H1 (cell line): ENCODE data around the gene TRIM44. TPM values are rescaled to one million over a fixed set of nuclear protein-coding genes. Genes with fewer than 3 reads are reported as not detected.

Experiments
- CTCF ChIA-PET: fragments of 300-600 bp; sonication (Branson Sonifier 250); formaldehyde crosslinking; loops from one replicate; lab custom pipeline; 2021; ENCODE audit not compliant: partially characterized antibody; lab: Charles Lee
- POLR2A ChIA-PET: fragments of 300-600 bp; sonication (Branson Sonifier 250); formaldehyde crosslinking; loops from one replicate; lab custom pipeline; 2021; ENCODE audit warnings: inconsistent platforms; ENCODE audit not compliant: partially characterized antibody; lab: Charles Lee
- DNase-seq, 2 experiments: peaks; one replicate each; pipeline versions ENCODE4 v3.0.0 to v3.0.0-alpha.2; 2010 to 2022; ENCODE audit warnings: low spot score in 2 of 2, low read depth in 1 of 2, mixed read lengths in 1 of 2
- FAIRE-seq: peaks from 2 replicates; lab custom pipeline; 2011; peaks lifted over from hg19 to GRCh38; lab: Jason Lieb, UNC
- H2AFZ ChIP-seq: 2 replicates; pipeline ENCODE4 v1.8.1; 2012; ENCODE audit warnings: low read length, inconsistent platforms
- H2AK5ac ChIP-seq: 2 replicates; pipeline ENCODE4 v1.6.1; 2013; ENCODE audit warnings: low read depth, low read length
- H2BK120ac ChIP-seq: replicated peaks from 2 replicates; pipeline ENCODE3; 2013; ENCODE audit warnings: low read depth, low read length, inconsistent platforms
- H2BK12ac ChIP-seq: 2 replicates; pipeline ENCODE4 v1.6.1; 2013; ENCODE audit warnings: low read depth, low read length
- H2BK15ac ChIP-seq: 2 replicates; pipeline ENCODE4 v1.6.1; 2013; ENCODE audit warnings: low read length
- H2BK20ac ChIP-seq: 2 replicates; pipeline ENCODE4 v1.6.1; 2013; ENCODE audit warnings: low read length
- H2BK5ac ChIP-seq: 2 replicates; pipeline ENCODE4 v1.6.1; 2013; ENCODE audit warnings: low read depth, low read length
- H3K14ac ChIP-seq: 2 replicates; pipeline ENCODE4 v1.6.1; 2013; ENCODE audit warnings: inconsistent platforms; ENCODE audit not compliant: insufficient read length
- H3K18ac ChIP-seq: 2 replicates; pipeline ENCODE4 v1.6.1; 2013; ENCODE audit warnings: low read length; ENCODE audit errors: extremely low read depth
- H3K23ac ChIP-seq: 2 replicates; pipeline ENCODE4 v1.6.1; 2013; ENCODE audit warnings: inconsistent platforms; ENCODE audit not compliant: insufficient read length
- H3K23me2 ChIP-seq: 2 replicates; pipeline ENCODE4 v1.6.1; 2013; ENCODE audit warnings: low read depth, low read length
- H3K27ac ChIP-seq: 2 replicates; pipeline ENCODE4 v1.6.1; 2011; ENCODE audit warnings: low read depth, low read length, inconsistent platforms
- H3K27me3 ChIP-seq, 4 experiments: replicated peaks in 1 of 4; 1 replicate in 1 of 4; 2 replicates in 3 of 4; pipeline versions ENCODE4 v1.6.1 to v1.8.1; 2011 to 2013; ENCODE audit warnings: low read length in 3 of 4, mild to moderate bottlenecking in 3 of 4, inconsistent platforms in 2 of 4, mixed read lengths in 2 of 4, moderate library complexity in 1 of 4; ENCODE audit not compliant: control insufficient read depth in 3 of 4, insufficient read depth in 3 of 4; ENCODE audit errors: extremely low read depth in 1 of 4
- H3K36me3 ChIP-seq, 4 experiments: 2 replicates each; pipeline versions ENCODE4 v1.6.1 to v1.8.1; 2011 to 2013; ENCODE audit warnings: mild to moderate bottlenecking in 4 of 4, low read length in 3 of 4, moderate library complexity in 2 of 4, control low read depth in 1 of 4, inconsistent platforms in 1 of 4; ENCODE audit not compliant: insufficient read depth in 4 of 4, control insufficient read depth in 2 of 4
- H3K4ac ChIP-seq: replicated peaks from 2 replicates; pipeline ENCODE3; 2013; ENCODE audit warnings: low read length, low read depth, mixed read lengths, inconsistent platforms; ENCODE audit not compliant: insufficient read length
- H3K4me1 ChIP-seq, 4 experiments: replicated peaks in 1 of 4; 1 replicate in 1 of 4; 2 replicates in 3 of 4; pipeline versions ENCODE4 v1.6.1 to v1.8.1; 2011 to 2013; ENCODE audit warnings: low read length in 3 of 4, inconsistent platforms in 2 of 4, mixed read lengths in 1 of 4; ENCODE audit not compliant: insufficient read depth in 4 of 4, control insufficient read depth in 3 of 4
- H3K4me2 ChIP-seq, 2 experiments: 2 replicates each; pipeline versions ENCODE4 v1.6.1 to v1.8.1; 2011 to 2013; ENCODE audit warnings: low read depth in 2 of 2, low read length in 2 of 2, control low read depth in 1 of 2, inconsistent platforms in 1 of 2, mild to moderate bottlenecking in 1 of 2; ENCODE audit not compliant: insufficient read depth in 1 of 2
- H3K4me3 ChIP-seq, 4 experiments: fragments of 200-600, 300-600 bp in 1 of 4; sonication (generic), shearing (Covaris generic), sonication (Bioruptor Twin) in 1 of 4; 2 replicates each; pipeline versions ENCODE4 v1.5.1 to v1.8.1; 2011 to 2016; ENCODE audit warnings: low read length in 4 of 4, low read depth in 3 of 4, control low read depth in 2 of 4, inconsistent platforms in 2 of 4, mild to moderate bottlenecking in 2 of 4, mixed read lengths in 1 of 4, moderate library complexity in 1 of 4; ENCODE audit not compliant: insufficient read depth in 2 of 4; ENCODE audit errors: extremely low read depth in 1 of 4
- H3K56ac ChIP-seq: replicated peaks from 2 replicates; pipeline ENCODE3; 2013; ENCODE audit warnings: low read depth, mild to moderate bottlenecking, mixed read lengths, low read length, inconsistent platforms; ENCODE audit not compliant: insufficient read length
- H3K79me1 ChIP-seq: 2 replicates; pipeline ENCODE4 v1.6.1; 2013; ENCODE audit warnings: low read depth, low read length, control low read depth
- H3K79me2 ChIP-seq, 2 experiments: 2 replicates each; pipeline versions ENCODE4 v1.6.1 to v1.8.1; 2012 to 2013; ENCODE audit warnings: low read length in 2 of 2, mild to moderate bottlenecking in 2 of 2, inconsistent platforms in 1 of 2; ENCODE audit not compliant: insufficient read depth in 2 of 2, control insufficient read depth in 1 of 2
- H3K9ac ChIP-seq, 4 experiments: replicated peaks in 1 of 4; 1 replicate in 1 of 4; 2 replicates in 3 of 4; pipeline versions ENCODE4 v1.6.1 to v1.8.1; 2011 to 2013; ENCODE audit warnings: low read depth in 3 of 4, low read length in 3 of 4, control low read depth in 2 of 4, mild to moderate bottlenecking in 2 of 4, moderate library complexity in 2 of 4, inconsistent platforms in 1 of 4; ENCODE audit errors: extremely low read depth in 1 of 4
- H3K9me3 ChIP-seq, 2 experiments: 2 replicates each; pipeline versions ENCODE4 v1.6.1 to v1.8.1; 2012 to 2013; ENCODE audit warnings: mild to moderate bottlenecking in 2 of 2, moderate library complexity in 2 of 2, control low read depth in 1 of 2, inconsistent platforms in 1 of 2, low read depth in 1 of 2, low read length in 1 of 2, mixed read lengths in 1 of 2; ENCODE audit not compliant: insufficient read depth in 2 of 2
- H4K20me1 ChIP-seq, 2 experiments: replicated peaks in 1 of 2; 2 replicates each; pipeline versions ENCODE3 to v1.8.1; 2011 to 2013; ENCODE audit warnings: inconsistent platforms in 2 of 2, low read length in 2 of 2, mild to moderate bottlenecking in 1 of 2; ENCODE audit not compliant: insufficient read depth in 2 of 2, control insufficient read depth in 1 of 2
- H4K5ac ChIP-seq: 2 replicates; pipeline ENCODE4 v1.6.1; 2013; ENCODE audit warnings: low read length, low read depth, mixed read lengths, inconsistent platforms; ENCODE audit not compliant: insufficient read length
- H4K8ac ChIP-seq: 2 replicates; pipeline ENCODE4 v1.8.0; 2013; ENCODE audit warnings: mild to moderate bottlenecking, moderate library complexity, low read length, inconsistent platforms; ENCODE audit not compliant: insufficient read depth; ENCODE audit errors: extremely low read depth
- H4K91ac ChIP-seq: replicated peaks from 2 replicates; pipeline ENCODE3; 2013; ENCODE audit warnings: low read length, mixed read lengths, inconsistent platforms; ENCODE audit not compliant: insufficient read length
- RNF2 ChIP-seq: fragments of 200-900, 300-1000 bp; sonication (generic); IDR thresholded peaks from 2 replicates; pipeline ENCODE4 v1.7.1; 2016; ENCODE audit warnings: borderline replicate concordance, low read depth, mild to moderate bottlenecking, antibody characterized with exemption, low read length; ENCODE audit not compliant: poor library complexity, severe bottlenecking; ENCODE audit errors: missing control alignments
- SP1 ChIP-seq: IDR thresholded peaks from 2 replicates; pipeline ENCODE4 v1.6.1; 2011; ENCODE audit warnings: low read depth, low read length
- SUZ12 ChIP-seq: fragments of 200-600 bp; sonication (generic); IDR thresholded peaks from 2 replicates; pipeline ENCODE4 v1.6.1; 2012; ENCODE audit warnings: mild to moderate bottlenecking, inconsistent platforms, low read length, moderate library complexity, mixed read lengths
- WGBS, 2 experiments: shearing (Covaris generic) in 1 of 2; methylation state at CpG; one replicate each; pipeline versions ENCODE4 v1.1.6 to v1.1.7; 2013 to 2015; ENCODE audit warnings: low lambda C conversion rate in 2 of 2, mixed read lengths in 2 of 2, inconsistent platforms in 1 of 2, low coverage in 1 of 2, missing lambda C conversion rate in 1 of 2; ENCODE audit not compliant: insufficient replicate concordance in 2 of 2, insufficient coverage in 1 of 2, insufficient read length in 1 of 2; ENCODE audit errors: extremely low coverage in 1 of 2, missing lambda C conversion rate in 1 of 2; 5-methylcytosine and 5-hydroxymethylcytosine counted together
- polyA plus RNA-seq, 7 experiments: library from polyadenylated mRNA; depleted of rRNA in 3 of 7; stranded (reverse) in 5 of 7; unstranded in 2 of 7; fragments of >200 nt in 5 of 7; fragments of 200-250 nt in 2 of 7; gene quantifications; 1 replicate in 5 of 7; 2 replicates in 1 of 7; 4 replicates in 1 of 7; pipeline versions ENCODE4 v1.2.1 to v1.2.3, GENCODE V29; 2011 to 2013; ENCODE audit warnings: missing spikeins in 2 of 7, mixed read lengths in 2 of 7
- total RNA-seq: library from RNA; stranded (reverse); fragmentation: NEBNext Ultra II Directional; extraction: Animal tissue kit (Norgen Biotek cat#: 25700); gene quantifications from 2 replicates; pipeline ENCODE4 v1.2.1, GENCODE V29; 2021

Gene TRIM44
- total and polyA plus RNA-seq, 2 of the 8 experiments (the other 6 are each of a cell fraction or from before 2014, with no cell fraction given): 13.9 to 34.4 TPM

DNA sequence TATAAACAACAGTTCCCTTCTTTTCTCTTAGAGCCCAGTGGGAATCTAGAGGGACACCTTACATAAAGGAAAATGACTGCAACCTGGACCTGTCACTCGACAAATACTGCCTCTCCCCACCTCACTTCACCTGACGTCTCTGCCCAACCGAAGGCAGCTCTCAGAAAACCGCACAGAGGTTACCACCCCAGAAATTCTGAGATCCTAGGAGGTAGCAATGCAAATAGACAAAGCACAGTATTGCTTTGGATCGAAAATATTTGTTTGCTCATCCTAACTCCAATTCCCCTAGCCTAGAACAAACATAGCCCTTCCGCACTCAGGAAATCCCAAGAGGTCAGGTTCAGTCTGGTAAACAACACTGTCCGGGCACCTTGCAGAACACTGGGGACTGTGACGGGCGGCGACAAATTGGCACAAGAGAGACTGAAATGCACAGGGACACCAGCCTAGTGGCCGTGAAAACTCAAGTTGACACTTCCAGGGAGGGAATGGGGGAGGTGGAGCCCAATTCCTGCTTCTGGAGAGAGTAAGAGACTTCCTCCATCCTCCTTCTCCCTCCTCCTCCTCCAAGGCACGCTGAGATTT lies 420 bp upstream of the TRIM44 start:
- FAIRE-seq: no peak
- peaks cover 3 to 30% of the 10 kb centered on the region in 2 experiments; a peak in 3 of 4 replicates for H3K79me2 ChIP-seq
- no peak overlapping the region for H2AK5ac ChIP-seq
- DNase-seq: no peak
- H2BK15ac ChIP-seq: 0 out of 2 replicates have a peak overlapping the region, but pooled peaks have one; percentile 72
- H3K27me3 ChIP-seq: peaks cover 1 to 32% (median 20%) of the 10 kb centered on the region in 4 experiments
- no peak overlapping the region for H2BK20ac ChIP-seq
- no peak overlapping the region; a peak in 3 of 7 replicates for H3K9ac ChIP-seq
- H3K4me3 ChIP-seq: peak overlapping the region; percentile 43 to 70 (median 52)
- H4K8ac ChIP-seq: no peak overlapping the region
- peak overlapping the region; percentile 89 to 96 for H3K4me2 ChIP-seq
- H4K5ac ChIP-seq: no peak overlapping the region
- TF ChIP-seq RNF2 (no peak), SUZ12 (peak; percentile 57; the same call in 1 of the 2 replicates), SP1 (no peak)
- H4K91ac ChIP-seq: no peak overlapping the region
- POLR2A ChIA-PET: interaction anchor here (2.1 kb wide), 1 partner anchor 43 kb away, joined by 14 read pairs; the partner anchor contains the start of gene FJX1
- peak overlapping the region; percentile 89 for H2AFZ ChIP-seq
- no peak overlapping the region for H3K14ac ChIP-seq
- peak overlapping the region; percentile 19; the same call in 1 of the 2 replicates for H2BK12ac ChIP-seq
- H3K36me3 ChIP-seq: peaks cover 0 to 11% (median 2%) of the 10 kb centered on the region in 4 experiments; a peak in 1 of 8 replicates
- no peaks in the 10 kb centered on the region for H4K20me1 ChIP-seq
- H3K4ac ChIP-seq: no peak overlapping the region
- CTCF ChIA-PET: interaction anchor here (0.5 to 1.2 kb wide), 2 partner anchors 45 to 340 kb away, joined by 3 read pairs; no protein-coding TSS in a partner anchor
- WGBS, 2 experiments: 10% methylated on average over 12 of the region's 12 CpGs; no CpG with 5 or more reads in 1 of the 2 experiments
- peaks cover 12 to 23% of the 10 kb centered on the region in 2 experiments for H3K9me3 ChIP-seq
- no peaks in the 10 kb centered on the region; the same call in 1 of the 2 replicates for H3K79me1 ChIP-seq
- H3K23me2 ChIP-seq: peaks cover 12% of the 10 kb centered on the region; the same call in 1 of the 2 replicates
- no peak overlapping the region for H2BK120ac ChIP-seq
- H3K18ac ChIP-seq: no peak overlapping the region; the same call in 1 of the 2 replicates
- H2BK5ac ChIP-seq: 0 out of 2 replicates have a peak overlapping the region, but pooled peaks have one; percentile 66
- H3K4me1 ChIP-seq: peaks cover 0 to 5% (median 3%) of the 10 kb centered on the region in 4 experiments; a peak in 3 of 7 replicates
- no peak overlapping the region for H3K27ac ChIP-seq
- H3K56ac ChIP-seq: no peak overlapping the region
- H3K23ac ChIP-seq: no peak overlapping the region
